Adrenal gland (tissue), 5 donors: ENCODE measurements around the gene ABCB6.

ENCODE experiments used
- CTCF ChIP-seq, 6 experiments: fragments of 450-650 bp in 4 of 6; fragments of 200-600 bp in 2 of 6; sonication (generic) in 1 of 6; IDR thresholded peaks; 1 replicate in 5 of 6; 2 replicates in 1 of 6; pipeline versions ENCODE4 v1.5.1 to v1.8.0; 2016 to 2021; ENCODE audit warnings: antibody characterized with exemption in 6 of 6, mild to moderate bottlenecking in 2 of 6, moderate library complexity in 1 of 6
- POLR2A ChIP-seq, 2 donors: fragments of 450-650 bp; IDR thresholded peaks; one replicate each; pipeline ENCODE4 v1.6.1; 2017; ENCODE audit warnings: antibody characterized with exemption in 2 of 2, mild to moderate bottlenecking in 2 of 2, moderate library complexity in 1 of 2
- donor health status: DM: no; HTN: no; CAD: no.

DNA sequence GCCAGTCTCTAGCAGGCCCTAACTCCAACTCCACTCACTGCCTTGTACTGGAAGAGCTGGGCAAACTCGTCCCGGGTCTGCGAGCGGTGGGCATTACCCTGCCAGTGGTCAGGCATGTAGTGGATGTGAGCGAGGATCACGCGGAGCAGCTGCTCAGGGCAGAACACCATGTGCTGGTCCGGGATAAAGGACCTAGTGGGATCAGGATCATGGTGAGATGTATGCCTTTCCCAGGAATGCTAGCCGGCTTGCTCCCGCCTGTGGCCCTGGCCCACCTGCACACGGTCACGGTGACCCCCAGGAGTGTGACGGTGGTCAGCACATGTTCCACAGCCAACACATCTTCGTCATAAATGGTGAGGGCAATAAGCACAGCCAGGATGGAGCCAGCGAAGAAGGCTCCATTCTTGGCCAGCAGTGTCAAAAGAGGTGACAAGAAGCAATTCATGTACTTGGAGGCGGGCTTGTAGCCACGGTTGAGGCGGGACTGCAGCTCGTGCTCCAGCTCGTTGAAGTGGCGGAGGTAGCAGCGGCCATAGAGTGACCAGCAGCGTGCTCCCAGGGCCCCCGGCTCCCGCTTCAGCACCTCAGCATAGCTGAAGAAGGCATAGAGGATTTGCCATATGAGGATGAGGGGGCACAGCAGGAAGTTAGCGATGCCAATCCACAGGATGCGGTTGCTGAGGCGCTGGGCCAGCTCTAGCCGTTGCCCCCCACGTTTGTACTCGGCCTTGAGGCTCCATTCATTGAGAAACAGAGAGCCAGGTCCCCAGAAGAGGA is 5.3 kb upstream of the ABCB6 start:
- TF ChIP-seq POLR2A (IDR thresholded peaks at IDR 0.05) (no peak), CTCF (IDR thresholded peaks at IDR 0.05) (no peak)
